HCT116 (cell line): ENCODE measurements around the gene TMEM212. TPM values are rescaled to one million over a fixed set of nuclear protein-coding genes. Genes with fewer than 3 reads are reported as not detected.

Experiments
- ATAC-seq: fragments of 200-7000 bp; cut with Tn5 transposase; 2 replicates; pipeline ENCODE4 v1.9.1; 2020; ENCODE audit warnings: mild to moderate bottlenecking, moderate library complexity
- BruUV-seq: library from RNA; stranded (reverse); fragments of 400-500 nt; replicated peaks from 2 replicates; lab custom pipeline; 2021; lab: Mats Ljungman, UMichigan
- CTCF ChIA-PET: fragments of 300-600 bp; sonication (Branson Sonifier 250); formaldehyde crosslinking; loops from one replicate; lab custom pipeline; 2021; ENCODE audit warnings: antibody characterized with exemption; lab: Charles Lee
- POLR2A ChIA-PET: fragments of 300-600, 350-600 bp; sonication (Branson Sonifier 250); formaldehyde crosslinking; loops from one replicate; lab custom pipeline; 2021; ENCODE audit warnings: antibody characterized with exemption; lab: Charles Lee
- RAD21 ChIA-PET, 2 experiments: fragments of 300-600 bp; sonication (Branson Sonifier 250); formaldehyde crosslinking; loops; one replicate each; lab custom pipeline; 2023; ENCODE audit warnings: low total read pairs in 2 of 2; ENCODE audit not compliant: uncharacterized antibody in 2 of 2, unreplicated experiment in 2 of 2, low non-redundant PET in 1 of 2; lab: Charles Lee
- DNase-seq: peaks from one replicate; pipeline ENCODE4 v3.0.0-alpha.2; 2010; ENCODE audit warnings: low read depth, low spot score
- H2AFZ ChIP-seq: fragments of 200-600 bp; shearing (Covaris generic), sonication (generic); 2 replicates; pipeline ENCODE4 v1.6.1; 2017; ENCODE audit warnings: low read depth, mixed run types, mixed read lengths, antibody characterized with exemption, low read length; ENCODE audit not compliant: poor library complexity, severe bottlenecking
- H3K27ac ChIP-seq: 2 replicates; pipeline ENCODE4 v1.5.1; 2012; ENCODE audit warnings: low read depth, low read length
- H3K27me3 ChIP-seq: fragments of 200-600 bp; sonication (generic); 2 replicates; pipeline ENCODE4 v1.6.1; 2016; ENCODE audit warnings: mixed run types, low read length, mixed read lengths; ENCODE audit not compliant: insufficient read depth
- H3K36me3 ChIP-seq, 2 experiments: fragments of 200-500 bp in 1 of 2; fragments of 200-600 bp in 1 of 2; sonication (Bioruptor generic) in 1 of 2; sonication (generic) in 1 of 2; 2 replicates each; pipeline versions ENCODE4 v1.5.1 to v1.6.1; 2014 to 2016; ENCODE audit warnings: low read length in 2 of 2, inconsistent platforms in 1 of 2, mixed read lengths in 1 of 2, mixed run types in 1 of 2; ENCODE audit not compliant: insufficient read depth in 2 of 2, control insufficient read depth in 1 of 2
- H3K4me1 ChIP-seq, 2 experiments: fragments of 200-600 bp in 1 of 2; sonication (generic) in 1 of 2; 2 replicates each; pipeline versions ENCODE4 v1.5.1 to v1.6.1; 2012 to 2017; ENCODE audit warnings: low read length in 2 of 2, inconsistent platforms in 1 of 2, mild to moderate bottlenecking in 1 of 2, mixed read lengths in 1 of 2, mixed run types in 1 of 2, moderate library complexity in 1 of 2; ENCODE audit not compliant: insufficient read depth in 2 of 2, control insufficient read depth in 1 of 2
- H3K4me2 ChIP-seq: fragments of 200-600 bp; sonication (generic); 2 replicates; pipeline ENCODE4 v1.6.1; 2017; ENCODE audit warnings: mixed run types, low read length, mixed read lengths
- H3K4me3 ChIP-seq, 2 experiments: fragments of 200-600 bp in 1 of 2; sonication (generic) in 1 of 2; replicated peaks in 1 of 2; 2 replicates each; pipeline ENCODE4 v1.5.1; 2011 to 2016; ENCODE audit warnings: low read length in 2 of 2, control low read depth in 1 of 2, low read depth in 1 of 2, mild to moderate bottlenecking in 1 of 2, mixed read lengths in 1 of 2, mixed run types in 1 of 2
- H3K79me2 ChIP-seq: fragments of 200-600 bp; sonication (generic); 2 replicates; pipeline ENCODE4 v1.6.1; 2017; ENCODE audit warnings: mild to moderate bottlenecking, mixed run types, low read length, moderate library complexity, mixed read lengths; ENCODE audit not compliant: insufficient read depth
- H3K9ac ChIP-seq: fragments of 200-600 bp; sonication (generic); 2 replicates; pipeline ENCODE4 v1.6.1; 2016; ENCODE audit warnings: low read length, mixed read lengths
- H3K9me2 ChIP-seq: fragments of 200-600 bp; sonication (generic), shearing (Covaris generic); 2 replicates; pipeline ENCODE4 v1.6.1; 2017; ENCODE audit warnings: mixed run types, mild to moderate bottlenecking, moderate library complexity; ENCODE audit not compliant: insufficient read depth
- H3K9me3 ChIP-seq, 2 experiments: fragments of 200-500 bp in 1 of 2; fragments of 200-600 bp in 1 of 2; sonication (Bioruptor generic) in 1 of 2; sonication (generic) in 1 of 2; 2 replicates each; pipeline ENCODE4 v1.6.1; 2014 to 2017; ENCODE audit warnings: low read length in 2 of 2, mixed read lengths in 2 of 2, inconsistent platforms in 1 of 2, low read depth in 1 of 2, mild to moderate bottlenecking in 1 of 2, mixed run types in 1 of 2, moderate library complexity in 1 of 2; ENCODE audit not compliant: control insufficient read depth in 1 of 2, insufficient read depth in 1 of 2
- H4K20me1 ChIP-seq: fragments of 200-600 bp; sonication (generic), shearing (Covaris generic); 2 replicates; pipeline ENCODE4 v1.6.1; 2017; ENCODE audit warnings: mixed run types, mild to moderate bottlenecking, moderate library complexity; ENCODE audit not compliant: insufficient read depth
- ATF3 ChIP-seq: IDR thresholded peaks from 2 replicates; pipeline ENCODE4 v1.6.1; 2012
- CEBPB ChIP-seq: IDR thresholded peaks from 2 replicates; pipeline ENCODE4 v1.6.1; 2012; ENCODE audit warnings: low read depth
- CTCF ChIP-seq, 3 experiments: fragments of 200-600 bp in 1 of 3; sonication (generic) in 1 of 3; IDR thresholded peaks in 2 of 3; conservative IDR thresholded peaks in 1 of 3; 2 replicates each; pipeline ENCODE4 v1.5.1; 2012 to 2017; ENCODE audit warnings: low read depth in 2 of 3, low read length in 2 of 3, antibody characterized with exemption in 1 of 3, borderline replicate concordance in 1 of 3, control low read depth in 1 of 3, mild to moderate bottlenecking in 1 of 3, mixed read lengths in 1 of 3, mixed run types in 1 of 3, moderate library complexity in 1 of 3; ENCODE audit not compliant: insufficient read depth in 1 of 3
- EGR1 ChIP-seq: IDR thresholded peaks from 2 replicates; pipeline ENCODE4 v1.6.1; 2012; ENCODE audit warnings: low read depth
- ELF1 ChIP-seq: IDR thresholded peaks from 2 replicates; pipeline ENCODE4 v1.6.1; 2012; ENCODE audit warnings: low read depth, borderline replicate concordance
- EZH2 ChIP-seq: fragments of 200-600 bp; sonication (generic); IDR thresholded peaks from 2 replicates; pipeline ENCODE4 v1.6.1; 2017; ENCODE audit warnings: antibody characterized with exemption, mixed run types
- EZH2phosphoT487 ChIP-seq: fragments of 200-600 bp; IDR thresholded peaks from 2 replicates; pipeline ENCODE4 v1.6.1; 2018; ENCODE audit warnings: antibody characterized with exemption, borderline replicate concordance
- FOSL1 ChIP-seq: IDR thresholded peaks from 2 replicates; pipeline ENCODE4 v1.6.1; 2012; ENCODE audit warnings: low read depth
- JUND ChIP-seq: IDR thresholded peaks from 2 replicates; pipeline ENCODE4 v1.6.1; 2012
- RAD21 ChIP-seq: IDR thresholded peaks from 2 replicates; pipeline ENCODE4 v1.6.1; 2012; ENCODE audit warnings: low read depth, mild to moderate bottlenecking
- SIN3A ChIP-seq: IDR thresholded peaks from 2 replicates; pipeline ENCODE4 v1.6.1; 2012; ENCODE audit warnings: low read depth
- SRF ChIP-seq: IDR thresholded peaks from 2 replicates; pipeline ENCODE4 v1.6.1; 2012; ENCODE audit warnings: low read depth
- TCF7L2 ChIP-seq: IDR thresholded peaks from 2 replicates; pipeline ENCODE4 v1.7.0; 2011; ENCODE audit warnings: borderline replicate concordance, inconsistent platforms; ENCODE audit not compliant: insufficient read depth, insufficient read length; ENCODE audit errors: extremely low read depth
- ZFX ChIP-seq: fragments of 450-650 bp; IDR thresholded peaks from 2 replicates; pipeline ENCODE4 v1.6.1; 2017
- ZNF274 ChIP-seq: fragments of 200-500 bp; sonication (Bioruptor generic); IDR thresholded peaks from 2 replicates; pipeline ENCODE4 v1.6.1; 2014; ENCODE audit warnings: mild to moderate bottlenecking, low read depth, low read length, inconsistent platforms
- intact Hi-C: fragments of 100-400 bp; cut with micrococcal nuclease; formaldehyde crosslinking; loops from 2 replicates; pipeline ENCODE4 v1.10.0; 2022
- total RNA-seq: library from RNA; stranded (reverse); gene quantifications from one replicate; pipeline ENCODE4 v1.2.1, GENCODE V29; 2021; ENCODE audit not compliant: unreplicated experiment
- TF ChIP-seq, protein P1 (sequence below): IDR thresholded peaks from 2 replicates; pipeline ENCODE4 v1.6.1; 2012; ENCODE audit warnings: low read depth

Gene TMEM212
- total RNA-seq, 1 experiment from 2014 or later: not detected

DNA sequence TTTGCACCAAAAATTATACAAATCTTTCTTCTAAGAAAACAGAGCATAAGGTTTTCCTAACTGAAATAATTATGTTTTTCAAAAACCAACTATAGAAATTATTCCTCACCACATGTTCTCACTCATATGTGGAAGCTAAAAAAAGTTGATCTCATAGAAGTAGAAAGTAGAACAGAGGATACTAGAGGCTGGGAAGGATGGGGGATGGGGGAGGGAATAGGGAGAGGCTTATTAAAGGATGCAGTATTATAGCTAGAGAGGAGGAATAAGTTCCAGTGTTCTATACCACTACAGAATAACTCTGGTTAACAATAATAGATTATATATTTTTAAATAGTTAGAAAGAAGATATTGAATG is 12.7 kb upstream of the TMEM212 start:
- H3K9ac ChIP-seq: no peak overlapping the region
- no peaks in the 10 kb centered on the region for H3K9me3 ChIP-seq
- peaks cover 3 to 8% of the 10 kb centered on the region in 2 experiments; a peak in 2 of 4 replicates for H3K4me1 ChIP-seq
- no peak for DNase-seq
- H3K27ac ChIP-seq: no peak overlapping the region
- no peaks in the 10 kb centered on the region for H3K9me2 ChIP-seq
- H4K20me1 ChIP-seq: no peaks in the 10 kb centered on the region
- ChIA-PET RAD21 (interaction anchor here (0.9 to 2.0 kb wide), 5 partner anchors 17 to 869 kb away, joined by 3 to 6 read pairs (median 3); no protein-coding TSS in a partner anchor), POLR2A (interaction anchor here (0.7 kb wide), 1 partner anchor 20 kb away, joined by 3 read pairs; the partner anchor contains the start of gene PLD1), CTCF (interaction anchor here (0.8 to 2.5 kb wide), 13 partner anchors 10 to 869 kb away, joined by 3 to 27 read pairs (median 6); partner anchors contain the start of gene PLD1)
- no peak overlapping the region for H3K4me3 ChIP-seq
- H3K27me3 ChIP-seq: no peaks in the 10 kb centered on the region
- TF ChIP-seq EGR1 (no peak), FOSL1 (no peak), JUND (no peak)
- TF ChIP-seq, protein P1, sequence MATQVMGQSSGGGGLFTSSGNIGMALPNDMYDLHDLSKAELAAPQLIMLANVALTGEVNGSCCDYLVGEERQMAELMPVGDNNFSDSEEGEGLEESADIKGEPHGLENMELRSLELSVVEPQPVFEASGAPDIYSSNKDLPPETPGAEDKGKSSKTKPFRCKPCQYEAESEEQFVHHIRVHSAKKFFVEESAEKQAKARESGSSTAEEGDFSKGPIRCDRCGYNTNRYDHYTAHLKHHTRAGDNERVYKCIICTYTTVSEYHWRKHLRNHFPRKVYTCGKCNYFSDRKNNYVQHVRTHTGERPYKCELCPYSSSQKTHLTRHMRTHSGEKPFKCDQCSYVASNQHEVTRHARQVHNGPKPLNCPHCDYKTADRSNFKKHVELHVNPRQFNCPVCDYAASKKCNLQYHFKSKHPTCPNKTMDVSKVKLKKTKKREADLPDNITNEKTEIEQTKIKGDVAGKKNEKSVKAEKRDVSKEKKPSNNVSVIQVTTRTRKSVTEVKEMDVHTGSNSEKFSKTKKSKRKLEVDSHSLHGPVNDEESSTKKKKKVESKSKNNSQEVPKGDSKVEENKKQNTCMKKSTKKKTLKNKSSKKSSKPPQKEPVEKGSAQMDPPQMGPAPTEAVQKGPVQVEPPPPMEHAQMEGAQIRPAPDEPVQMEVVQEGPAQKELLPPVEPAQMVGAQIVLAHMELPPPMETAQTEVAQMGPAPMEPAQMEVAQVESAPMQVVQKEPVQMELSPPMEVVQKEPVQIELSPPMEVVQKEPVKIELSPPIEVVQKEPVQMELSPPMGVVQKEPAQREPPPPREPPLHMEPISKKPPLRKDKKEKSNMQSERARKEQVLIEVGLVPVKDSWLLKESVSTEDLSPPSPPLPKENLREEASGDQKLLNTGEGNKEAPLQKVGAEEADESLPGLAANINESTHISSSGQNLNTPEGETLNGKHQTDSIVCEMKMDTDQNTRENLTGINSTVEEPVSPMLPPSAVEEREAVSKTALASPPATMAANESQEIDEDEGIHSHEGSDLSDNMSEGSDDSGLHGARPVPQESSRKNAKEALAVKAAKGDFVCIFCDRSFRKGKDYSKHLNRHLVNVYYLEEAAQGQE: no peak
- no TSS peak for BruUV-seq
- no peak for ATAC-seq
- intact Hi-C loops: loop anchor here (1.0 to 10.0 kb wide), 6 partner anchors 126 to 870 kb away; no protein-coding TSS in a partner anchor
- H3K79me2 ChIP-seq: no peaks in the 10 kb centered on the region
- H2AFZ ChIP-seq: peak overlapping the region; percentile 81
- H3K36me3 ChIP-seq: no peaks in the 10 kb centered on the region
- H3K4me2 ChIP-seq: peak overlapping the region; percentile 57

DNA sequence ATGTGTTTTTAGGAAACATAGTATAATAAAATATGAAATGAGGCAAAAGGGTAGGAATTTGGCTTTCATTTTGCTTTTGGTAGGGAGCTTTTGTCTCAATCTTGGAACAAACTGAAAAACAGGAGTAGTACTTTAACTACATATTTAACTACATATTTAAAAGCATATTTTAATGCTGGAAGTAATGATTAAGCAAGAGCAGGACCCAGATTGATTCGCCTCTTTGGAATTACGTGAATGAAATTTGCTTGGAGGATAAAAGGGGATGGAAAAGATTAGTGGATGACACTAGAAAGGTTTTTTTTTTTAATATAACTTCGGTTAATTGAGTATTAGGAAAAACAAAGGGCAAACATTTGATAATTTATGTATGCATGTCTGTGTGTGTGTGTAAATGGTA is 11.2 kb upstream of the TMEM212 start:
- Histone ChIP-seq H3K4me1 (peaks cover 3 to 8% of the 10 kb centered on the region in 2 experiments; a peak in 2 of 4 replicates), H3K36me3 (no peaks in the 10 kb centered on the region), H4K20me1 (no peaks in the 10 kb centered on the region), H3K79me2 (no peaks in the 10 kb centered on the region), H2AFZ (peak overlapping the region; percentile 49), H3K4me2 (no peak overlapping the region), H3K9me3 (no peaks in the 10 kb centered on the region), H3K9me2 (no peaks in the 10 kb centered on the region), H3K27ac (no peak overlapping the region), H3K9ac (no peak overlapping the region), H3K4me3 (no peak overlapping the region), H3K27me3 (no peaks in the 10 kb centered on the region)
- DNase-seq (no peak), ATAC-seq (no peak)
- ChIA-PET CTCF (no interaction called here), RAD21 (interaction anchor here in 1 of 2 experiments (0.7 kb wide), 1 partner anchor 14 kb away, joined by 3 read pairs; no protein-coding TSS in a partner anchor), POLR2A (no interaction called here)
- intact Hi-C loops: loop anchor here (2.0 to 10.0 kb wide), 5 partner anchors 185 to 871 kb away; no protein-coding TSS in a partner anchor
- BruUV-seq: no TSS peak
- TF ChIP-seq TCF7L2: no peak
- no peak for TF ChIP-seq RAD21
- TF ChIP-seq ZFX: no peak
- no peak for TF ChIP-seq ELF1
- no peak for TF ChIP-seq ATF3
- TF ChIP-seq ZNF274: no peak
- TF ChIP-seq CTCF (IDR thresholded peaks at IDR 0.05 in 2 of 3, conservative IDR thresholded peaks at IDR 0.05 in 1 of 3; ENCODE audit: borderline replicate concordance in 1 of 3, insufficient read depth in 1 of 3, low read depth in 2 of 3, low read length in 2 of 3): no peak
- TF ChIP-seq SRF: no peak
- no peak for TF ChIP-seq EZH2phosphoT487
- no peak for TF ChIP-seq SIN3A
- TF ChIP-seq EZH2: no peak
- no peak for TF ChIP-seq CEBPB
- no peak for TF ChIP-seq FOSL1
